ENCODE data around the gene RHNO1. TPM values are rescaled to one million over a fixed set of nuclear protein-coding genes. Genes with fewer than 3 reads are reported as not detected.

Gene RHNO1
- total RNA-seq, 2 experiments from 2014 or later: 61.1 to 91.4 TPM

Other genes starting within 250 kb of the RHNO1 start
- gene FKBP4, start 82.3 kb upstream of the RHNO1 start, total RNA-seq: 100 to 1,000 TPM; 129 to 182 TPM
- gene ITFG2, start 64.6 kb upstream of the RHNO1 start, total RNA-seq: 10 to 100 TPM; 28.0 to 35.3 TPM
- gene NRIP2, start 42.2 kb upstream of the RHNO1 start, total RNA-seq: not detected
- under 1 TPM in 1 of 2 experiments, not detected in 1; 0.16 TPM for gene TEX52, start 20.2 kb upstream of the RHNO1 start, total RNA-seq
- 10 to 100 TPM; 74.5 to 92.3 TPM for gene FOXM1, start within 50 bp of the RHNO1 start, total RNA-seq
- 1 to 10 TPM; 5.9 to 7.3 TPM for gene TULP3, start 13.7 kb downstream of the RHNO1 start, total RNA-seq
- 1 to 10 TPM; 7.2 to 9.0 TPM for gene TEAD4, start 82.2 kb downstream of the RHNO1 start, total RNA-seq
- 1 to 10 TPM in 1 of 2 experiments, under 1 TPM in 1; 0.82 to 1.3 TPM for gene TSPAN9, start 200.2 kb downstream of the RHNO1 start, total RNA-seq